Midbrain (tissue), 1 donor: ENCODE measurements around the gene CHRD.

Source experiments
- DNase-seq: peaks from one replicate; lab custom pipeline; 2025; lab: John Stamatoyannopoulos, UW

CHRD gene

GRCh38 chr3:184360929-184361531 is 18.8 kb upstream of the CHRD start:
- no peak for DNase-seq

- peak; percentile 81 for DNase-seq
Observed at GRCh38 chr3:184361532-184361931, 18.3 kb upstream of the CHRD start, which contains the start of the genes CLCN2 and POLR2H. TSS of gene CLCN2 (minus strand) at chr3:184361605. CDS start at chr3:184361479, 126 bp downstream. TSS of gene POLR2H (plus strand) at chr3:184361710. CDS start at chr3:184363493, 1,783 bp downstream.

GRCh38 chr3:184361932-184362667 is 17.8 kb upstream of the CHRD start:
- DNase-seq, result peak; percentile 76

GRCh38 chr3:184362668-184363546 is 16.9 kb upstream of the CHRD start:
- peak; percentile 94 for DNase-seq

- DNase-seq, result no peak
Observed at GRCh38 chr3:184366619-184367289, 13.1 kb upstream of the CHRD start.

- DNase-seq, result no peak
Observed at GRCh38 chr3:184368116-184368515, 11.7 kb upstream of the CHRD start.

GRCh38 chr3:184368586-184369183 is 11.2 kb upstream of the CHRD start:
- peak; percentile 63 for DNase-seq

- peak; percentile 84 for DNase-seq
Observed at GRCh38 chr3:184371570-184372018, 8.3 kb upstream of the CHRD start.

GRCh38 chr3:184372296-184372821 is 7.5 kb upstream of the CHRD start:
- no peak for DNase-seq

- DNase-seq, result no peak
Observed at GRCh38 chr3:184372911-184373310, 6.9 kb upstream of the CHRD start.

- no peak for DNase-seq
Observed at GRCh38 chr3:184373422-184373821, 6.4 kb upstream of the CHRD start.

GRCh38 chr3:184375747-184376461 is 4.0 kb upstream of the CHRD start:
- no peak for DNase-seq

- DNase-seq, result no peak
Observed at GRCh38 chr3:184377374-184377773, 2.5 kb upstream of the CHRD start.

GRCh38 chr3:184377882-184378445 is 1.9 kb upstream of the CHRD start, which contains the start of gene THPO:
TSS of gene THPO (minus strand) at chr3:184378207. CDS start at chr3:184376259, 1,948 bp downstream.
- DNase-seq, result no peak

- DNase-seq, result no peak
Observed at GRCh38 chr3:184378651-184379357, 1.1 kb upstream of the CHRD start.

- DNase-seq, result peak; percentile 57
Observed at GRCh38 chr3:184380185-184380626, 352 bp downstream of the CHRD start.

- DNase-seq, result no peak
Observed at GRCh38 chr3:184380627-184381260, 890 bp downstream of the CHRD start.
